Calu3 (cell line): ENCODE results near the gene POLN. TPM values are rescaled to one million over a fixed set of nuclear protein-coding genes. Genes with fewer than 3 reads are reported as not detected.

Experiments used
- BruUV-seq: library from RNA; stranded (reverse); fragments of 400-500 nt; replicated peaks from 2 replicates; lab custom pipeline; 2021; lab: Mats Ljungman, UMichigan
- CTCF ChIA-PET: fragments of 300-600 bp; sonication (Branson Sonifier 250); formaldehyde crosslinking; loops from one replicate; lab custom pipeline; 2022; ENCODE audit warnings: antibody characterized with exemption; lab: Charles Lee
- DNase-seq: peaks from one replicate; pipeline ENCODE4 v3.0.0; 2022
- H3K27ac Mint-ChIP-seq: one replicate; pipeline ENCODE4 v1.8.0; 2022; ENCODE audit warnings: mixed read lengths; ENCODE audit not compliant: unreplicated experiment
- H3K27me3 Mint-ChIP-seq: one replicate; pipeline ENCODE4 v1.8.0; 2022; ENCODE audit warnings: mixed read lengths; ENCODE audit not compliant: unreplicated experiment
- H3K36me3 Mint-ChIP-seq: one replicate; pipeline ENCODE4 v1.8.0; 2022; ENCODE audit warnings: mild to moderate bottlenecking, moderate library complexity, mixed read lengths; ENCODE audit not compliant: insufficient read depth, unreplicated experiment
- H3K4me1 Mint-ChIP-seq: one replicate; pipeline ENCODE4 v1.8.0; 2022; ENCODE audit warnings: mild to moderate bottlenecking, low read depth, mixed read lengths; ENCODE audit not compliant: unreplicated experiment
- H3K4me3 Mint-ChIP-seq: one replicate; pipeline ENCODE4 v1.8.0; 2022; ENCODE audit warnings: mild to moderate bottlenecking, low read depth, moderate library complexity, mixed read lengths; ENCODE audit not compliant: unreplicated experiment
- H3K9me3 Mint-ChIP-seq: one replicate; pipeline ENCODE4 v1.8.0; 2022; ENCODE audit warnings: low read depth, mixed read lengths; ENCODE audit not compliant: unreplicated experiment
- intact Hi-C: fragments of 100-400 bp; cut with micrococcal nuclease; formaldehyde crosslinking; loops from one replicate; pipeline ENCODE4 v1.10.0; 2022; ENCODE audit not compliant: unreplicated experiment
- total RNA-seq: library from RNA; stranded (reverse); gene quantifications from 2 replicates; pipeline ENCODE4 v1.2.3, GENCODE V29; 2022
- TF ChIP-seq, protein P1 (sequence below): fragments of 200-600 bp; IDR thresholded peaks from one replicate; pipeline ENCODE4 v1.8.0; 2022; ENCODE audit warnings: antibody characterized with exemption; ENCODE audit not compliant: unreplicated experiment

POLN gene
- total RNA-seq, 1 experiment from 2014 or later: 4.1 TPM

GRCh38 chr4:2125831-2126230 lies 116.1 kb downstream of the POLN start:
- BruUV-seq: no TSS peak
- Mint-ChIP-seq H3K4me3 (no peak overlapping the region), H3K4me1 (no peaks in the 10 kb centered on the region), H3K27ac (no peak overlapping the region), H3K36me3 (no peaks in the 10 kb centered on the region), H3K9me3 (no peaks in the 10 kb centered on the region), H3K27me3 (peaks cover 14% of the 10 kb centered on the region)
- no peak for DNase-seq
- CTCF ChIA-PET: no interaction called here
- intact Hi-C loops: no loop called here
- TF ChIP-seq, protein P1, sequence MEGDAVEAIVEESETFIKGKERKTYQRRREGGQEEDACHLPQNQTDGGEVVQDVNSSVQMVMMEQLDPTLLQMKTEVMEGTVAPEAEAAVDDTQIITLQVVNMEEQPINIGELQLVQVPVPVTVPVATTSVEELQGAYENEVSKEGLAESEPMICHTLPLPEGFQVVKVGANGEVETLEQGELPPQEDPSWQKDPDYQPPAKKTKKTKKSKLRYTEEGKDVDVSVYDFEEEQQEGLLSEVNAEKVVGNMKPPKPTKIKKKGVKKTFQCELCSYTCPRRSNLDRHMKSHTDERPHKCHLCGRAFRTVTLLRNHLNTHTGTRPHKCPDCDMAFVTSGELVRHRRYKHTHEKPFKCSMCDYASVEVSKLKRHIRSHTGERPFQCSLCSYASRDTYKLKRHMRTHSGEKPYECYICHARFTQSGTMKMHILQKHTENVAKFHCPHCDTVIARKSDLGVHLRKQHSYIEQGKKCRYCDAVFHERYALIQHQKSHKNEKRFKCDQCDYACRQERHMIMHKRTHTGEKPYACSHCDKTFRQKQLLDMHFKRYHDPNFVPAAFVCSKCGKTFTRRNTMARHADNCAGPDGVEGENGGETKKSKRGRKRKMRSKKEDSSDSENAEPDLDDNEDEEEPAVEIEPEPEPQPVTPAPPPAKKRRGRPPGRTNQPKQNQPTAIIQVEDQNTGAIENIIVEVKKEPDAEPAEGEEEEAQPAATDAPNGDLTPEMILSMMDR: no peak

DNA sequence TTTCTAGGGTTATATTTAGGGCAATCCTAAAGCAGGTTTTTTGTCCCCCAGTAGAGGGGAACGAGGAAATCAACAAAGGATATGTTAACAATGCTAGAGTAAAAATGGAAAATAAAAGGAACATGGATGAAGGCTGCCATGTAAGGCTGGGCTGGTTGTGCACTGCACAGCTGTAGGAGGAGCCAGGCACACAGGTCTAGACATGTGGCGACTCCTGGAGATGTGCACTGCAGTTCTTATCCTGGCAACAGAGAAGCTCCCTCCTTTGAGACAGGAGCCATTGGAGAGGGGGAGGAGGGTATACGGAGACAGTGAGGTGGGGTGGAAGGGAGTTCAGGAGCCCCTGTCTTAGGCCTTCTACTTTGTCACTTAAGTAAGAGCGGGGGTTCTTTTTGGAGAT lies 116.9 kb downstream of the POLN start:
- no peaks in the 10 kb centered on the region for H3K9me3 Mint-ChIP-seq
- no peaks in the 10 kb centered on the region for H3K36me3 Mint-ChIP-seq
- TF ChIP-seq, protein P1: no peak
- intact Hi-C loops: no loop called here
- DNase-seq: no peak
- H3K27me3 Mint-ChIP-seq: peaks cover 14% of the 10 kb centered on the region
- CTCF ChIA-PET: no interaction called here
- no peak overlapping the region for H3K27ac Mint-ChIP-seq
- no TSS peak for BruUV-seq
- no peak overlapping the region for H3K4me3 Mint-ChIP-seq
- no peaks in the 10 kb centered on the region for H3K4me1 Mint-ChIP-seq

GRCh38 chr4:2116687-2117400 lies 125.1 kb downstream of the POLN start:
- Mint-ChIP-seq H3K9me3 (no peaks in the 10 kb centered on the region), H3K27ac (no peak overlapping the region), H3K27me3 (no peaks in the 10 kb centered on the region), H3K4me3 (no peak overlapping the region), H3K36me3 (no peaks in the 10 kb centered on the region), H3K4me1 (no peaks in the 10 kb centered on the region)
- CTCF ChIA-PET: no interaction called here
- no peak for DNase-seq
- BruUV-seq: no TSS peak
- TF ChIP-seq, protein P1: no peak
- intact Hi-C loops: no loop called here

DNA sequence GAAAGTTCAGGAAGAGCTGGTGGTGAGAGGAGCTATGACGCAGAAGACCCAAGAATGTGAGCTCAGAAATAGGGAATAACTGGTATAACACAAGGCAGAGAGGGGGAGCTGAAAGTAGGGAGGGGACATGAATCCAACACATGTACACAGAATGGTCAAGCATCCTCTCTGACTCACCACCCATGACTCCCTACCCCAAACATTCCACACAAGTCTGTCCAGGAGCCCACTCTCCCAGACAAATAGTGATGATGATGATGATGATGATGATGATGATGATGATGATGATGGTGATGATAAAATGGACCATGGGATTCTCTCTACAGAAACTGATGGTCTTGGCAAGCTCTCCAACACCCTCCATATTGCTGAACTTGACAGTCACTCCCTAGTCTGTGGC lies 136.4 kb downstream of the POLN start:
- intact Hi-C loops: no loop called here
- H3K27ac Mint-ChIP-seq: no peak overlapping the region
- CTCF ChIA-PET: no interaction called here
- no peaks in the 10 kb centered on the region for H3K9me3 Mint-ChIP-seq
- H3K36me3 Mint-ChIP-seq: no peaks in the 10 kb centered on the region
- no peaks in the 10 kb centered on the region for H3K4me1 Mint-ChIP-seq
- no TSS peak for BruUV-seq
- DNase-seq: no peak
- TF ChIP-seq, protein P1: no peak
- H3K27me3 Mint-ChIP-seq: peaks cover 7% of the 10 kb centered on the region
- H3K4me3 Mint-ChIP-seq: no peak overlapping the region
